SU-DHL-6 (cell line): ENCODE data around the gene RPL23.

Source experiments
- EZH2phosphoT487 ChIP-seq: fragments of 200-600 bp; sonication (generic), shearing (Covaris generic); conservative IDR thresholded peaks from 2 replicates; pipeline ENCODE4 v1.6.1; 2018; ENCODE audit warnings: mild to moderate bottlenecking, antibody characterized with exemption, low read length, moderate library complexity, mixed read lengths
- TF ChIP-seq, protein P1 (sequence below): fragments of 200-600 bp; sonication (generic); IDR thresholded peaks from one replicate; pipeline ENCODE4 v1.5.1; 2017; ENCODE audit warnings: antibody characterized with exemption, mild to moderate bottlenecking, low read length, moderate library complexity; ENCODE audit not compliant: insufficient read depth, poor library complexity, severe bottlenecking

DNA sequence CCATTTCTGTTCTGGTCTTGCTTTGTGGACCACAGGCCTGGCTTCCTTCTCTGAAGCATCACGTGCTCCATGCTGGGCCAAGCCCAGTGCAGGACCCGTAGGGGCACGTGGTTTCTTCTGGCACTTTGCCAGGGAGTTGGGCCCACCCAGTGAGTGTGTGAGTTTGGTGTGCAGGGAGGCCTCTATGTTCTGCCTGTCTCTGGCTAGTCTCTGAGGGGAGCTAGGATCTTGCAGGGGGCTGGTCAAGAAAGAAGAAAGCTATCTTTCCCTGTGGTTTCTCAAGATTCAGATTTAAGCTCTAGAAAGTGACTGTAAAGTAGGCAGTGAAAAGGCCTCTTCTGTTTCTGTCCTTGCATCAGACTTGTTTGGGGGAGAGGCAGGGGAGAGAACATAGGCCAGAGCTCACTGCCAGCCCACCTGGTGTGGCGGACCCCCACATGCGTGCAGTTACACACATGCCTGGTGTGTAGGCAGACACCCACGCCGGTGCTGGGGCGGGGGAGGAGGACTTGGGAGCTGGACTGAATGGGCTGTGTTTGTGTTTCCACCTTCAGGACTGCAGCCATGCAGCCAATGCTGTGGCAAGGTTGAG, 28.2 kb upstream of the RPL23 start:
- TF ChIP-seq, protein P1, sequence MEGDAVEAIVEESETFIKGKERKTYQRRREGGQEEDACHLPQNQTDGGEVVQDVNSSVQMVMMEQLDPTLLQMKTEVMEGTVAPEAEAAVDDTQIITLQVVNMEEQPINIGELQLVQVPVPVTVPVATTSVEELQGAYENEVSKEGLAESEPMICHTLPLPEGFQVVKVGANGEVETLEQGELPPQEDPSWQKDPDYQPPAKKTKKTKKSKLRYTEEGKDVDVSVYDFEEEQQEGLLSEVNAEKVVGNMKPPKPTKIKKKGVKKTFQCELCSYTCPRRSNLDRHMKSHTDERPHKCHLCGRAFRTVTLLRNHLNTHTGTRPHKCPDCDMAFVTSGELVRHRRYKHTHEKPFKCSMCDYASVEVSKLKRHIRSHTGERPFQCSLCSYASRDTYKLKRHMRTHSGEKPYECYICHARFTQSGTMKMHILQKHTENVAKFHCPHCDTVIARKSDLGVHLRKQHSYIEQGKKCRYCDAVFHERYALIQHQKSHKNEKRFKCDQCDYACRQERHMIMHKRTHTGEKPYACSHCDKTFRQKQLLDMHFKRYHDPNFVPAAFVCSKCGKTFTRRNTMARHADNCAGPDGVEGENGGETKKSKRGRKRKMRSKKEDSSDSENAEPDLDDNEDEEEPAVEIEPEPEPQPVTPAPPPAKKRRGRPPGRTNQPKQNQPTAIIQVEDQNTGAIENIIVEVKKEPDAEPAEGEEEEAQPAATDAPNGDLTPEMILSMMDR: no peak
- TF ChIP-seq EZH2phosphoT487: no peak
